Body of pancreas (tissue), 4 donors: Measurements from ENCODE around the gene ADH1C. TPM values are rescaled to one million over a fixed set of nuclear protein-coding genes. Genes with fewer than 3 reads are reported as not detected.

Experiments
- ATAC-seq: fragments of 150-250 bp; one replicate; pipeline ENCODE4 v1.9.1; 2016
- DNase-seq, 4 donors: peaks; one replicate each; pipeline ENCODE4 v3.0.0-alpha.2; 2019
- H3K27ac ChIP-seq, 4 donors: fragments of 200-600 bp; sonication (generic); 1 replicate in 3 of 4; 2 replicates in 1 of 4; pipeline versions ENCODE4 v1.5.1 to v1.6.1; 2016 to 2019; ENCODE audit warnings: mild to moderate bottlenecking in 1 of 4, mixed read lengths in 1 of 4, moderate library complexity in 1 of 4
- H3K27me3 ChIP-seq, 2 donors: fragments of 200-600 bp; sonication (generic); one replicate each; pipeline ENCODE4 v1.6.0; 2016; ENCODE audit warnings: mild to moderate bottlenecking in 1 of 2
- H3K36me3 ChIP-seq, 2 donors: fragments of 200-600 bp; sonication (generic); replicated peaks in 1 of 2; 2 replicates each; pipeline ENCODE4 v1.5.1; 2016; ENCODE audit warnings: low read depth in 2 of 2; ENCODE audit not compliant: insufficient read depth in 1 of 2
- H3K4me1 ChIP-seq: fragments of 200-600 bp; sonication (generic); one replicate; pipeline ENCODE4 v1.6.0; 2016
- H3K4me3 ChIP-seq, 2 donors: fragments of 200-600 bp; sonication (generic); 1 replicate in 1 of 2; 2 replicates in 1 of 2; pipeline ENCODE4 v1.5.1; 2016 to 2019
- H3K9me3 ChIP-seq, 3 donors: fragments of 200-600 bp; sonication (generic); 1 replicate in 2 of 3; 2 replicates in 1 of 3; pipeline ENCODE4 v1.5.1; 2016
- POLR2A ChIP-seq, 3 donors: fragments of 450-650 bp; IDR thresholded peaks; one replicate each; pipeline ENCODE4 v1.6.1; 2016; ENCODE audit warnings: antibody characterized with exemption in 3 of 3, mild to moderate bottlenecking in 2 of 3
- WGBS, 2 donors: methylation state at CpG; one replicate each; pipeline ENCODE4 v1.1.5; 2017; 5-methylcytosine and 5-hydroxymethylcytosine counted together
- intact Hi-C: fragments of 100-400 bp; cut with DNase I; formaldehyde crosslinking; loops from one replicate; pipeline ENCODE4 v1.15.1; 2023
- total RNA-seq, 2 donors: library from RNA; depleted of rRNA; stranded (reverse); fragments of >200 nt; gene quantifications; one replicate each; pipeline ENCODE4 v1.1.0, GENCODE V29; 2016
- TF ChIP-seq, protein P1 (sequence below), 7 experiments: fragments of 450-650 bp in 4 of 7; fragments of 200-600 bp in 3 of 7; sonication (generic) in 3 of 7; IDR thresholded peaks; one replicate each; pipeline ENCODE4 v1.5.1; 2016 to 2019; ENCODE audit warnings: antibody characterized with exemption in 7 of 7

The ADH1C gene
- total RNA-seq, 2 donors from 2014 or later: 10.9 to 38.9 TPM

DNA sequence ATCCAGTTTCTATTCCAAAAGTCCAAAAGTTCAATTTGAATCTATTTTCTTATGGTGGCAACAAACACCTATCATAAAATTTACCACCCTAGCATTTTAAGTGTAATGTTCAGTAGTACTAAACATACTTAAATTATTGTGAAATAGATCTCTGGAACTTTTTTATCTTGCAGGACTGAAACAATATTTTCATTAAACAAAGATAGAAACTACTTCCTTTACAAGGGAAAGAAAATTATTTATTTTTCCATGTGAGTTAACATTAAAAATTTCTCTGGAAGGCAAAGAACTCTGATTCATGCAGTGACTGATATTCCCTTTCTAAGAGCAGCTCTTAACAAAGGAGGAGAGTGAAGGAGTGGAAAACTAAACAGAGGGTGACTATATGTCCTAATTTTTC, 42.4 kb upstream of the ADH1C start:
- Histone ChIP-seq H3K27me3 (no peaks in the 10 kb centered on the region), H3K27ac (peak overlapping the region in 2 of 4 donors; percentile 37 to 70)
- peak; percentile 53 for ATAC-seq

DNA sequence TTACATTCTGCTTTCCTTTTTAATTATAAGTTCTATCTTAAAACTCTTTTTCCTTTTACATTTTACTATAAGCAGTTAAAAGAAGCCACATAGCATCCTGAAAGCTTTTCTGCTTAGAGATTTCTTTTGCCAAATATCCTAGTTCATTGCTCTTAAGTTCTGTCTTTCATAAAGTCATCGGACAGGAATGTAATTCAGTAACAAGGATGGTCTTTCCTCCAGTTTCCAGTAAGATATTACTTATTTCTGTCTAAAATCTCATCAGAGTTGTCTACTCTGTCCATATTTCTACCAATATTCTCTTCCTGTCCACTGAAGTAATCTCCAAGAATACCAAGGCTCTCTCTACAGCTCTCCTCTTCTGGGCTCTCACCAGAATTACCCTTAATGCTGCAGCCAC, 37.5 kb upstream of the ADH1C start:
- 71 to 86% methylated on average over 1 of the region's 1 CpG for WGBS, 2 donors

More for the DNA sequence above, 42.4 kb upstream of the ADH1C start:
- TF ChIP-seq, protein P1, sequence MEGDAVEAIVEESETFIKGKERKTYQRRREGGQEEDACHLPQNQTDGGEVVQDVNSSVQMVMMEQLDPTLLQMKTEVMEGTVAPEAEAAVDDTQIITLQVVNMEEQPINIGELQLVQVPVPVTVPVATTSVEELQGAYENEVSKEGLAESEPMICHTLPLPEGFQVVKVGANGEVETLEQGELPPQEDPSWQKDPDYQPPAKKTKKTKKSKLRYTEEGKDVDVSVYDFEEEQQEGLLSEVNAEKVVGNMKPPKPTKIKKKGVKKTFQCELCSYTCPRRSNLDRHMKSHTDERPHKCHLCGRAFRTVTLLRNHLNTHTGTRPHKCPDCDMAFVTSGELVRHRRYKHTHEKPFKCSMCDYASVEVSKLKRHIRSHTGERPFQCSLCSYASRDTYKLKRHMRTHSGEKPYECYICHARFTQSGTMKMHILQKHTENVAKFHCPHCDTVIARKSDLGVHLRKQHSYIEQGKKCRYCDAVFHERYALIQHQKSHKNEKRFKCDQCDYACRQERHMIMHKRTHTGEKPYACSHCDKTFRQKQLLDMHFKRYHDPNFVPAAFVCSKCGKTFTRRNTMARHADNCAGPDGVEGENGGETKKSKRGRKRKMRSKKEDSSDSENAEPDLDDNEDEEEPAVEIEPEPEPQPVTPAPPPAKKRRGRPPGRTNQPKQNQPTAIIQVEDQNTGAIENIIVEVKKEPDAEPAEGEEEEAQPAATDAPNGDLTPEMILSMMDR (IDR thresholded peaks at IDR 0.05): no peak
- TF ChIP-seq POLR2A (IDR thresholded peaks at IDR 0.05): no peak
- peaks cover 13% of the 10 kb centered on the region for H3K4me1 ChIP-seq
- H3K9me3 ChIP-seq: no peaks in the 10 kb centered on the region
- intact Hi-C loops: no loop called here
- no peak for DNase-seq
- no peaks in the 10 kb centered on the region for H3K36me3 ChIP-seq
- no peak overlapping the region for H3K4me3 ChIP-seq

DNA sequence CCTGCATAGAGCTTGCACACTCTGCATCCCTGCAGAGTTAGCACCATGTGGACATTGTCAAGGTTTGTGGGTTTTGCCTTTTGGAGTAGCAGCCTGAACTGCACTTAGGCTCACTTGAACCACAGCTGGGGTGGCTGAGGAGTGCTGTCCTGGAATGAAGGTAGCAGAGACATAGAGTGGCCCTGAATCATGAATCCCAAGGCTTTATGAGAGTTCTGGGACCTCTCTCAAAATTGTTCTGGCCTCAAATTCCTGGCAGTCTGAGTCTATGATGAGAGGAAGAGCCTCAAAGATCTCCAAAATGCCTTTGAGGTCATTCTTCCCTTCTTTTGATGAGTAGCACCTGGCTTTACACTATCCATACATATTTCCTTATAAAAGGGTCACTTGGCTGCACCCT, 37.1 kb upstream of the ADH1C start:
- DNase-seq (peak in 1 of 4 donors; percentile 33), ATAC-seq (peak; percentile 45)
- no peaks in the 10 kb centered on the region for H3K27me3 ChIP-seq
- peaks cover 4% of the 10 kb centered on the region for H3K4me1 ChIP-seq
- H3K4me3 ChIP-seq: no peak overlapping the region
- intact Hi-C loops: no loop called here
- no peak for TF ChIP-seq POLR2A (IDR thresholded peaks at IDR 0.05)
- TF ChIP-seq, protein P1 (IDR thresholded peaks at IDR 0.05): no peak
- H3K27ac ChIP-seq: no peak overlapping the region
- H3K36me3 ChIP-seq: no peaks in the 10 kb centered on the region
- H3K9me3 ChIP-seq: no peaks in the 10 kb centered on the region

More for the DNA sequence above, 37.5 kb upstream of the ADH1C start:
- no peaks in the 10 kb centered on the region for H3K9me3 ChIP-seq
- no peak overlapping the region for H3K4me3 ChIP-seq
- no peaks in the 10 kb centered on the region for H3K27me3 ChIP-seq
- intact Hi-C loops: no loop called here
- H3K36me3 ChIP-seq: no peaks in the 10 kb centered on the region
- DNase-seq: no peak
- peaks cover 7% of the 10 kb centered on the region for H3K4me1 ChIP-seq
- peak; percentile 48 for ATAC-seq
- no peak overlapping the region for H3K27ac ChIP-seq
- no peak for TF ChIP-seq POLR2A (IDR thresholded peaks at IDR 0.05)
- TF ChIP-seq, protein P1 (IDR thresholded peaks at IDR 0.05): no peak

DNA sequence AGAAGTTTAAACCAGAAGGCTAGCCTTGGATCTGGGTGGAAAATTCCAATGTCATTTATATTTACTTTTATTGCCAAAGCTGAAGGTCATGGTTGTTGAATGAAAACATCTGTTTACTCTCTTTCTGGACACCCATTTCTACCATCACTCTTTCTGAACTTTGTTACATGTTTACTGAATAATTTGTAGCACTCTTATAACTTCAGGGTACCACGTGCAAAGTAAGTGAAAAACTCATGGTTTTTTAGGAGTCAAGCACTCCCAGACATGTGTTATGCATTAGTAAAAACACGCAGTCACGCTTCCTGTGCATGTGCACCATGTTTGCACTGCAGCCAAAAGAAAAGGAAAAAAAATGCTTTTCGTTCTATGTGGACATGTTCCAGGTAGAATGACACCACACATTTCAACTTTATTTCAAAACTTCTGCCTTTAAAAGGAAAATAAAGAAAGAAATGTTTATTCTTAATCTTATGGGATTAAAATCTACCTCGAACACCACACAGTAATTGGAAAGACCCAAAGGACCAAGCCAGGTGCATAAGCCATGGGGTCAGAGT, 31.4 kb upstream of the ADH1C start:
- WGBS, 2 donors: 38 to 50% methylated on average over 5 of the region's 5 CpGs
- intact Hi-C loops: no loop called here
- Histone ChIP-seq H3K4me1 (peaks cover 24% of the 10 kb centered on the region), H3K4me3 (no peak overlapping the region), H3K36me3 (no peaks in the 10 kb centered on the region), H3K27me3 (no peaks in the 10 kb centered on the region), H3K27ac (peak overlapping the region; percentile 14 to 60 (median 38)), H3K9me3 (no peaks in the 10 kb centered on the region)
- TF ChIP-seq, protein P1 (IDR thresholded peaks at IDR 0.05): no peak
- ATAC-seq: peak; percentile 90
- DNase-seq: peak; percentile 48 to 60 (median 52)

DNA sequence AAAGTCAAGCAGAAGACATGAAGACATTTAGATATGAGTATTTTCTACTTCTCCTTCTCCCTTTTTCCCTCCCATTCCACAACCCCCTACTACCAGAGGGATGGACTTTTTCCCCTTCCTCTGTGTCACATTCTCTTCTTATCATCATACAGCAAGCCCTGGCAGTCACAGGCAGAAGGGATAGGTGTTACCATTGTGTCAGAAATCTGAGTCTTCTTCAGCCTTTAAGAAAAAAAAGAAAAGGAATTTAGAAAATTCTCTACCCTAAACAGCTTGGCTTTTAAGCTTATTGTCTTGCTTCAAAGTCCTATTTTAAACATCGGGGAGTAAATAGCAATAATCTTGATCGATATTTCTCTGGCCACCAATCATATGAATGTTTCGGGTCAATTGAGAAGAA, 30.9 kb upstream of the ADH1C start:
- WGBS, 2 donors: 51 to 52% methylated on average over 3 of the region's 3 CpGs
- no peaks in the 10 kb centered on the region for H3K9me3 ChIP-seq
- DNase-seq (no peak), ATAC-seq (no peak)
- intact Hi-C loops: no loop called here
- no peaks in the 10 kb centered on the region for H3K27me3 ChIP-seq
- peaks cover 24% of the 10 kb centered on the region for H3K4me1 ChIP-seq
- no peak overlapping the region for H3K4me3 ChIP-seq
- no peaks in the 10 kb centered on the region for H3K36me3 ChIP-seq
- H3K27ac ChIP-seq: peak overlapping the region; percentile 14 to 60 (median 36)
- TF ChIP-seq, protein P1 (IDR thresholded peaks at IDR 0.05): no peak
- TF ChIP-seq POLR2A (IDR thresholded peaks at IDR 0.05): no peak
